CD14-positive monocyte (primary cell): ENCODE results near the gene FBXL17. TPM values are rescaled to one million over a fixed set of nuclear protein-coding genes. Genes with fewer than 3 reads are reported as not detected.

Experiments used
- DNase-seq, 3 donors: peaks; one replicate each; pipeline ENCODE4 v3.0.0-alpha.2; 2011 to 2022
- H2AFZ ChIP-seq: 2 replicates; pipeline ENCODE4 v1.6.0; 2012; ENCODE audit warnings: mild to moderate bottlenecking, low read depth, low read length, inconsistent platforms; ENCODE audit not compliant: insufficient read depth, poor library complexity, severe bottlenecking
- H3K27ac ChIP-seq, 2 donors: 1 replicate in 1 of 2; 2 replicates in 1 of 2; pipeline ENCODE4 v1.5.1; 2012 to 2013; ENCODE audit warnings: low read length in 2 of 2, control low read depth in 1 of 2, inconsistent platforms in 1 of 2, low read depth in 1 of 2, mild to moderate bottlenecking in 1 of 2
- H3K27me3 ChIP-seq, 2 donors: one replicate each; pipeline versions ENCODE4 v1.6.0 to v1.6.1; 2011 to 2013; ENCODE audit warnings: low read length in 2 of 2; ENCODE audit not compliant: control insufficient read depth in 2 of 2, insufficient read depth in 2 of 2
- H3K36me3 ChIP-seq, 2 donors: replicated peaks in 1 of 2; 1 replicate in 1 of 2; 2 replicates in 1 of 2; pipeline versions ENCODE4 v1.5.1 to v1.6.1; 2012 to 2013; ENCODE audit warnings: low read length in 2 of 2, control low read depth in 1 of 2, inconsistent platforms in 1 of 2, mild to moderate bottlenecking in 1 of 2; ENCODE audit not compliant: insufficient read depth in 2 of 2, control insufficient read depth in 1 of 2
- H3K4me1 ChIP-seq, 2 donors: 1 replicate in 1 of 2; 2 replicates in 1 of 2; pipeline versions ENCODE4 v1.5.1 to v1.6.1; 2012 to 2013; ENCODE audit warnings: low read length in 2 of 2, control low read depth in 1 of 2, inconsistent platforms in 1 of 2, mild to moderate bottlenecking in 1 of 2, moderate library complexity in 1 of 2; ENCODE audit not compliant: insufficient read depth in 2 of 2, control insufficient read depth in 1 of 2
- H3K4me2 ChIP-seq: replicated peaks from 2 replicates; pipeline ENCODE3; 2012; ENCODE audit warnings: low read length, moderate library complexity, mild to moderate bottlenecking; ENCODE audit not compliant: poor library complexity, severe bottlenecking; ENCODE audit errors: extremely low read depth
- H3K4me3 ChIP-seq, 3 experiments: fragments of 200-600 bp in 1 of 3; sonication (generic) in 1 of 3; replicated peaks in 1 of 3; 1 replicate in 2 of 3; 2 replicates in 1 of 3; pipeline ENCODE4 v1.5.1; 2011 to 2013; ENCODE audit warnings: low read length in 3 of 3, mild to moderate bottlenecking in 3 of 3, control low read depth in 2 of 3, low read depth in 2 of 3, inconsistent platforms in 1 of 3, moderate library complexity in 1 of 3
- H3K79me2 ChIP-seq: 2 replicates; pipeline ENCODE4 v1.6.0; 2012; ENCODE audit warnings: mild to moderate bottlenecking, control low read depth, inconsistent platforms, low read length, moderate library complexity; ENCODE audit not compliant: insufficient read depth
- H3K9ac ChIP-seq: 2 replicates; pipeline ENCODE4 v1.6.0; 2017; ENCODE audit warnings: low read length, mild to moderate bottlenecking; ENCODE audit not compliant: insufficient read depth, poor library complexity, severe bottlenecking
- H3K9me3 ChIP-seq, 2 donors: replicated peaks in 1 of 2; 1 replicate in 1 of 2; 2 replicates in 1 of 2; pipeline versions ENCODE4 v1.5.1 to v1.6.1; 2012 to 2013; ENCODE audit warnings: low read length in 2 of 2, control low read depth in 1 of 2; ENCODE audit not compliant: control insufficient read depth in 1 of 2, insufficient read depth in 1 of 2
- H4K20me1 ChIP-seq: 2 replicates; pipeline ENCODE4 v1.6.0; 2012; ENCODE audit warnings: mild to moderate bottlenecking, low read length, control low read depth, moderate library complexity; ENCODE audit not compliant: insufficient read depth
- H3K27ac Mint-ChIP-seq, 7 donors: one replicate each; pipeline ENCODE4 v1.8.0; 2020; ENCODE audit warnings: mild to moderate bottlenecking in 7 of 7, mixed read lengths in 7 of 7, moderate library complexity in 6 of 7, inconsistent platforms in 2 of 7
- H3K27me3 Mint-ChIP-seq, 3 donors: one replicate each; pipeline ENCODE4 v1.8.0; 2021 to 2022; ENCODE audit warnings: low read depth in 3 of 3, mild to moderate bottlenecking in 3 of 3, mixed read lengths in 3 of 3, moderate library complexity in 3 of 3, inconsistent platforms in 1 of 3
- H3K36me3 Mint-ChIP-seq, 2 donors: one replicate each; pipeline ENCODE4 v1.8.0; 2020; ENCODE audit warnings: mixed read lengths in 2 of 2, inconsistent platforms in 1 of 2, mild to moderate bottlenecking in 1 of 2
- H3K4me1 Mint-ChIP-seq: one replicate; pipeline ENCODE4 v1.8.0; 2020; ENCODE audit warnings: mild to moderate bottlenecking, mixed read lengths
- H3K4me3 Mint-ChIP-seq, 2 donors: one replicate each; pipeline ENCODE4 v1.8.0; 2020; ENCODE audit warnings: mild to moderate bottlenecking in 2 of 2, mixed read lengths in 2 of 2, moderate library complexity in 1 of 2
- H3K9me3 Mint-ChIP-seq, 7 donors: one replicate each; pipeline ENCODE4 v1.8.0; 2020 to 2022; ENCODE audit warnings: mixed read lengths in 7 of 7, mild to moderate bottlenecking in 6 of 7, moderate library complexity in 6 of 7, inconsistent platforms in 2 of 7
- WGBS: methylation state at CpG from one replicate; pipeline ENCODE4 v1.1.5; 2013; ENCODE audit warnings: missing lambda C conversion rate; ENCODE audit not compliant: insufficient coverage; 5-methylcytosine and 5-hydroxymethylcytosine counted together
- intact Hi-C, 2 donors: fragments of 100-400 bp; cut with micrococcal nuclease; formaldehyde crosslinking; loops; one replicate each; pipeline versions ENCODE4 v1.15.0 to v1.15.1; 2023
- polyA plus RNA-seq, 3 donors: library from polyadenylated mRNA; depleted of rRNA in 1 of 3; unstranded in 2 of 3; stranded (reverse) in 1 of 3; fragments of 300-500 nt in 2 of 3; fragments of >200 nt in 1 of 3; fragmentation: Illumina TruSeq in 2 of 3; gene quantifications; 1 replicate in 2 of 3; 2 replicates in 1 of 3; pipeline ENCODE4 v1.2.3, GENCODE V29; 2012 to 2021
- TF ChIP-seq, protein P1 (sequence below): fragments of 200-600 bp; IDR thresholded peaks from one replicate; pipeline ENCODE4 v1.8.0; 2022; ENCODE audit warnings: antibody characterized with exemption, mild to moderate bottlenecking

Gene FBXL17
- polyA plus RNA-seq, 3 donors, result 1.5 to 6.6 (median 2.0) TPM

DNA sequence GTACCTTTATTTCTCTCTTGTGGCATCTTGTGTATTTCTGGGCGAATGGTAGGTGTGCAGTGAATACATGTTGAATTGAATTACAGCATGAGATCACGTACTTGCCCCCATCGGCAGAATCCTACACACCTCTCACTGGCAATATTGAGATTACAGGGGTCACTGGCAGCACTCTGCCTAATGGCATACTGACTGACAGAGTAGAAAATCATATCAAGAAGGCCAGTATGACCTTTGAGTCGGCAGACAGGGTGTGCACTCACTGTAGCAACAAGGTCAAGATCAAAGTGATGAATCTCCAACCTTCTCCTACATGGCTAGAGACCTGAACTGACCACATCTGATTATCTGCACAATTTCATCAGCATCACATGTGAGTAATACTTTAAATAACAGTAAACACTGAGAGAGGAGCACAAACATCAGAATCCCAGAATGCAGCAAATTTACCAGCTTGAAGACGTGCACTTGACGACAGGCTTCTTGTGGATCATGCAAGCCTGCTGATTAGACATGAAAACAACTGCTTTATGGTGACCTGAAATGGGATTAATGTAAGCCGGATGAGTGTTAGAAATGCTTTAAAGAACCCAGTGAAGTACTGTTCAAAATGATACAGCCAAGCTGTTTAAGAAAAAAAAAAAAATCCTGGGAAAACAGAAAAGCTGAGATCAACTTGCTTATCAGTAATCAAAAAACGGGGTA is 444.1 kb downstream of the FBXL17 start:
- DNase-seq, result no peak
- H3K36me3 ChIP-seq, result no peaks in the 10 kb centered on the region
- Mint-ChIP-seq H3K36me3 (peaks cover 0 to 4% of the 10 kb centered on the region in 2 donors), H3K4me3 (no peak overlapping the region), H3K9me3 (peaks cover 0 to 2% (median 0%) of the 10 kb centered on the region in 7 donors), H3K27ac (no peak overlapping the region), H3K27me3 (peaks cover 0 to 1% (median 0%) of the 10 kb centered on the region in 3 donors), H3K4me1 (no peaks in the 10 kb centered on the region)
- WGBS, result 98% methylated on average over 6 of the region's 8 CpGs
- no peaks in the 10 kb centered on the region for H3K79me2 ChIP-seq
- TF ChIP-seq, protein P1, sequence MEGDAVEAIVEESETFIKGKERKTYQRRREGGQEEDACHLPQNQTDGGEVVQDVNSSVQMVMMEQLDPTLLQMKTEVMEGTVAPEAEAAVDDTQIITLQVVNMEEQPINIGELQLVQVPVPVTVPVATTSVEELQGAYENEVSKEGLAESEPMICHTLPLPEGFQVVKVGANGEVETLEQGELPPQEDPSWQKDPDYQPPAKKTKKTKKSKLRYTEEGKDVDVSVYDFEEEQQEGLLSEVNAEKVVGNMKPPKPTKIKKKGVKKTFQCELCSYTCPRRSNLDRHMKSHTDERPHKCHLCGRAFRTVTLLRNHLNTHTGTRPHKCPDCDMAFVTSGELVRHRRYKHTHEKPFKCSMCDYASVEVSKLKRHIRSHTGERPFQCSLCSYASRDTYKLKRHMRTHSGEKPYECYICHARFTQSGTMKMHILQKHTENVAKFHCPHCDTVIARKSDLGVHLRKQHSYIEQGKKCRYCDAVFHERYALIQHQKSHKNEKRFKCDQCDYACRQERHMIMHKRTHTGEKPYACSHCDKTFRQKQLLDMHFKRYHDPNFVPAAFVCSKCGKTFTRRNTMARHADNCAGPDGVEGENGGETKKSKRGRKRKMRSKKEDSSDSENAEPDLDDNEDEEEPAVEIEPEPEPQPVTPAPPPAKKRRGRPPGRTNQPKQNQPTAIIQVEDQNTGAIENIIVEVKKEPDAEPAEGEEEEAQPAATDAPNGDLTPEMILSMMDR, result no peak
- H3K27ac ChIP-seq, result no peak overlapping the region
- intact Hi-C loops, result no loop called here
- H3K4me2 ChIP-seq, result no peak overlapping the region
- H3K4me1 ChIP-seq, result no peaks in the 10 kb centered on the region
- H3K9me3 ChIP-seq, result no peaks in the 10 kb centered on the region
- H2AFZ ChIP-seq, result no peak overlapping the region
- H3K27me3 ChIP-seq, result no peaks in the 10 kb centered on the region
- H3K4me3 ChIP-seq, result no peak overlapping the region
- no peaks in the 10 kb centered on the region for H4K20me1 ChIP-seq
- no peak overlapping the region for H3K9ac ChIP-seq

DNA sequence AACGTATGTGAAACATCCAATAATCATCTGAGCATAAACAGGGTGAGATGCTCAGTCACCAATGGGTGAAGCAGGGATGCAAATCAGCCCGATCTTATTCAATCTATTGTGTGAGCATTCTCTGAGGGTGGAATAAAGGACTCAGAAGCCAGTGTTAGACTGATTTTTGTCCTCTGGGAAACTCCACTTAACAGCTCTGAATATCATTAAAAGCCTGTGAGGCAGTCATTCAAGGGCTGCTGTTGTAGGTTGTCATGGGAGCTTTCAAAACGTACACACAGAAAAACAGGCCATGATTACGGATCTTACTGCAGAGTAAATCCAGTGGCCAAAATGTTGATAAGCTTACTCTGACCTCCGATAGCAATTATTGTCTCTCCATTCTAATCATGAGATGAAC is 444.7 kb downstream of the FBXL17 start:
- H3K4me1 ChIP-seq, result no peaks in the 10 kb centered on the region
- no CpG with 5 or more reads among the region's 5 CpGs for WGBS
- H4K20me1 ChIP-seq, result no peaks in the 10 kb centered on the region
- H3K4me3 ChIP-seq, result no peak overlapping the region
- no peak for DNase-seq
- Mint-ChIP-seq H3K27ac (no peak overlapping the region), H3K27me3 (peaks cover 0 to 1% (median 0%) of the 10 kb centered on the region in 3 donors), H3K9me3 (peaks cover 0 to 2% (median 0%) of the 10 kb centered on the region in 7 donors), H3K4me3 (no peak overlapping the region), H3K36me3 (peaks cover 0 to 4% of the 10 kb centered on the region in 2 donors), H3K4me1 (no peaks in the 10 kb centered on the region)
- no peak overlapping the region for H3K27ac ChIP-seq
- no peaks in the 10 kb centered on the region for H3K36me3 ChIP-seq
- no peaks in the 10 kb centered on the region for H3K9me3 ChIP-seq
- intact Hi-C loops, result no loop called here
- H3K4me2 ChIP-seq, result no peak overlapping the region
- no peaks in the 10 kb centered on the region for H3K79me2 ChIP-seq
- no peaks in the 10 kb centered on the region for H3K27me3 ChIP-seq
- no peak overlapping the region for H3K9ac ChIP-seq
- TF ChIP-seq, protein P1, result no peak
- no peak overlapping the region for H2AFZ ChIP-seq
